NAMALWA (cell line): ENCODE data around the gene UFC1.
A peak's percentile ranks its signal among the peaks of the same experiment; 100 is the strongest.
"Not testable (repeated sequence)": the region's sequence is repeated elsewhere in the genome, so short reads cannot be mapped to it uniquely, and the experiment has no call there.

ENCODE experiments used
- DNase-seq: peaks from one replicate; pipeline ENCODE4 v3.0.0-alpha.2; 2015; ENCODE audit warnings: low spot score

The UFC1 gene

DNA sequence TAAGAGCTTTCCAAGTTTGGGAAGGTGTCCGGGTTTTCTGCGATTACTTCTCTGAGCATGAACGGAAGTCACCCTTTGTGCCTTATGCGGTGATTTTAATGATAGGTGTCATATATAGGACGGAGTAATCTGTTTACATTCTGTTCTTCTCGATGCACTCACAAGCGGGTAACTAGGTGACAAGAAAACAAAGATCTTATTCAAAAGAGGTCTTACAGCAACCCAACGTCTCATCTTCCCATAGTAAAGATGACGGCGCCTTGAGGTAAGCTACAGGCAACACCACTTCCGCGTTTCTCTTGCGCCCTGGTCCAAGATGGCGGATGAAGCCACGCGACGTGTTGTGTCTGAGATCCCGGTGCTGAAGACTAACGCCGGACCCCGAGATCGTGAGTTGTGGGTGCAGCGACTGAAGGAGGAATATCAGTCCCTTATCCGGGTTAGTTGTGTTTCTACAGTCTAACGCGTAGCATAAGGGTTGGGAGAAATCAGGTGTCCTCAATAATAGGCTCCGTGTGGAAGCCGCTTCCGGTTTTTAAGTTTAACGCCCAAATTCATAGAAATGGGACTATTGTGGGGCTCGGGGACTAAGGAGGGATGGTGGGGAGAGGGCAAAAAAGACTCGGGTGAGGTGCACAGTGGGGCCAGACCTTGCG, at the start of gene UFC1:
Gene UFC1 (plus strand): TSS at position 297 of the 656 bp plus-strand sequence. CDS start 20 bp downstream, at position 317.
- DNase-seq = peak; percentile 99

DNA sequence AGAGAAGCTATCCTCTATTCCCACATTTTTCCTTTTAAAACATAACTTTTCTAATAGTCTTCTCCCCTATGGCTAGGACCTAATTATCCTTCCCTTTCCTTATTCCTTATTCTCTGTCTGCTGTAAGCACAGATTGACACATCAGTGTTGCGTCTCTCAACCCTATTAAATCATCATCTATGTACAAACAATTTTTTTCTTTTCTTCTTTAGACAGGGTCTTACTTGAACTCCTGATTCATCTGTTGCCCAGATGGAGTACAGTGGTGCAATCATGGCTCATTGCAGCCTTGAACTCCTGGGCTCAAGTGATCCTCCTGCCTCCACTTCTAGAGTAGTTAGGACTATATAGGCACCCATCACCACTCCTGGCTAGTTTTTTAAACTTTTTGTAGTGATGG, 47.3 kb upstream of the UFC1 start:
- DNase-seq = no peak

GRCh38 chr1:161111117-161111516, 42.7 kb upstream of the UFC1 start:
- DNase-seq = no peak

- DNase-seq = no peak
These were observed 42.3 kb upstream of the UFC1 start for GRCh38 chr1:161111527-161111926.

DNA sequence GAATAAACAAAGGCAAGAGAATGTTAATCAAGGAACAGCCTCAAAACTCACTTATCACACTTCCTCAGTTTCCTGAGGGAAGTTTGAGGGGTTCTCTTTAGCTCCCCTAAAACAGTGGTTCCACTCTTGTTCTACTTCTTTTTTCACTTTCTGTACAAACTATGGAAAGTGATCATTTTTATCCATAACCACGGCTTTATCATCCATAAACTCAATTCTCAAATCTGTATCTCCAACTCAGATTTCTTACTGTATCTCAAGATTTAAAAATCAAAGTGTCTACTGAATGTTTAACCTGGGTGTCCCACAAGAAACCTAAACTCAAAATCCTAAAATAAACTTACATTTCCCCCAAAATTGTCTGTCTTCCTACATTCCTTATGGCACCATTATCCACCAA, 39.9 kb upstream of the UFC1 start:
- DNase-seq = no peak

DNA sequence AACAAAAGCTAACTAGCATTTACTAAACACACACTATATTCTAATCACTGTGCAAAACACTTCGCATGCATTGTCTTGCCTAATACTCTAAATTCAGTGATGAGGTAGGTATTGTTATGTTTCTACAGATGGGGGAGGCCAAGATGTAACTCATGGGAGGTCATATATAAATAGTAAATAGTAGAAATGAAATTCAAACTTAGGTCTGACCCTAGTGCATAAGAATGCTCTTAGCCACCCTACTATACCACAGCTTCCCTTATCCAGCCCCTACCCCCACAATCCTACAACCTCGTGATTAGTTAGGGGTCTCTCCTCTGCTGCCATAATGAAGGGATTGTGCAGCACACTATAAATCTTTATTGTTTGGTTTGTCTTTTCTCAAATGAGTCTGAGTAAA, 39.2 kb upstream of the UFC1 start:
- DNase-seq = no peak

GRCh38 chr1:161115132-161115711, 38.6 kb upstream of the UFC1 start:
- DNase-seq = no peak

GRCh38 chr1:161115961-161116360, 37.8 kb upstream of the UFC1 start:
- not testable (repeated sequence) for DNase-seq

GRCh38 chr1:161117759-161118581, 35.8 kb upstream of the UFC1 start, which contains the start of the genes NIT1 and PFDN2:
Gene NIT1 (plus strand): TSS chr1:161118105. CDS start chr1:161118177, 72 bp downstream.
Gene PFDN2 (minus strand): TSS chr1:161118037. CDS start chr1:161118026, 11 bp downstream.
- DNase-seq = peak; percentile 94

GRCh38 chr1:161119092-161119903, 34.5 kb upstream of the UFC1 start:
- DNase-seq = peak; percentile 94

- no peak for DNase-seq
These were observed 32.6 kb upstream of the UFC1 start for GRCh38 chr1:161121042-161121650.

- DNase-seq = no peak
These were observed 31.9 kb upstream of the UFC1 start for GRCh38 chr1:161121834-161122233.

GRCh38 chr1:161122967-161123366, 30.8 kb upstream of the UFC1 start:
- DNase-seq = no peak

DNA sequence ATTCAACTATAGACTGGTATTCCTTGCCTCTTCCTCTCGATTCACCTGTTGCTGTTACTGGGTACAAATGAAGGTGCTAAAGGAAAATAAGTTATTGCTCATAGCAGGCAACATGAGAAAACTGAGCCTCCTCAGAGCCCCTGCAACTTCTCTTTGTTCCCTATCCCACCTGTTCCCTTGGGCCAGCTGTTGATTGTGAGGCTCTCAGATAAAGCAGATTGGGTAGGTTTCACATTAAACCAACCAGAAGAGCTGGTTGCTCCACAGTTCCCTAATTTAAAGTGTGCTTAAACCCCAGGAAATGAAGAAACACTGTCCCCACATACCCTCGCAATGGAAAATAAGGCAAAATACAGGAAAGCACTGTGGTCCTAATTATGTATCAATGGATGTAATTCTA, 26.1 kb upstream of the UFC1 start:
- no peak for DNase-seq

- DNase-seq = no peak
These were observed 25.0 kb upstream of the UFC1 start for GRCh38 chr1:161128591-161129420.

GRCh38 chr1:161130266-161130665, 23.5 kb upstream of the UFC1 start:
- DNase-seq = no peak

DNA sequence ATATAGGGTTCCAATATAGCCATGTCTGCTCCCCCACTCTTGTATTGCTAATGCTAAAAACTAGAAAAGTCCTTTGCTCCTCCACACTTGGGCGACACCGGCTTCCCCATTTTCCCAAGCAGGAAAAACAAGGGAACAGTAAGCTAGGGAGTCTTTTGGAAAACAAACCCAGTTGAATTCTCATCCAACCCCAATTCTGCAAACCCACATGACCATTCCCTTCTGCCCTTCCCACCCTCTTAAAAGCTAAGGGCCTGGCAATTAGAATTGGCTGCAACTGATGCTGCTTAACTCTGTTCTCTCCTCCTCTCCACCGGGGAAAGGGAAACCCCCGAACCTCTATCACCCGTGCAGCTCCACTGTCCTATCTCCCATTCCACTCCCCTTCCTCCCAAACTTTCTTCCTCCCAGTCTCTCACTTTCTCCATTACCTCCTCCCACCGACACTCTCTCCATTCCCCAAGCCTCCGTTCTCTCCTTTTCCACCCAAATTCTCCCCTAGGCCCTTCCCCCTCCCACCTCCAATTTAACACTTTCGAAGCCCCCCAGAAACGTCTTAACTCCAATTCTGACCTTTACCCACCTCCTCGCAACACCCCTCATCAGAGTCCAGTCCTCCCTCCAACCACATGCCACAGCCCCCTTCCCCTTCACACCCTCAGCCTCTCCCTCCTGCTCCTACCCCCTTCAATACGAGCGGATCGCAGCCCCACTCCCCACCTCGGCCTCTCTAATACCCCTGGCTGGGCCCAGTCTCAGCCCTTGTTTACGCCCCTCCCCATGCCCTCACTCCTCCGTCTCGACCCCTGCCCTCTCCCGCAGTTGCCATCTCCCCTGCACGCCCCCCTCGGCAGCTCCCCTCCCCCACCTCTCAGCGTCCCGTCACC, 22.0 kb upstream of the UFC1 start:
- DNase-seq = peak; percentile 61

- DNase-seq = peak; percentile 97
These were observed 21.2 kb upstream of the UFC1 start, which contains the start of gene DEDD for GRCh38 chr1:161132410-161133219. Gene DEDD (minus strand): TSS chr1:161132667. CDS start chr1:161124462, 8,205 bp downstream.
